Measurements from ENCODE around the gene JUNB.

GRCh38 chr19:12793290-12794195, 2.3 kb downstream of the JUNB start:
- peak; percentile 84 to 90 for TF ChIP-seq POLR2A (IDR thresholded peaks at IDR 0.05)
- peak in 2 of 6 experiments; percentile 1 to 16 for TF ChIP-seq CTCF (IDR thresholded peaks at IDR 0.05)
